Spleen (tissue), 11 donors: ENCODE measurements around the gene TYW1B. TPM values are rescaled to one million over a fixed set of nuclear protein-coding genes. Genes with fewer than 3 reads are reported as not detected.
"Not testable (repeated sequence)": the region's sequence is repeated elsewhere in the genome, so short reads cannot be mapped to it uniquely, and the experiment has no call there.

ENCODE experiments used
- DNase-seq: peaks from one replicate; pipeline ENCODE4 v3.0.0-alpha.2; 2020
- H3K27ac ChIP-seq, 8 donors: fragments of 200-600 bp; sonication (generic) in 7 of 8; 1 replicate in 4 of 8; 2 replicates in 4 of 8; pipeline versions ENCODE4 v1.5.0 to v1.8.0; 2016 to 2021; ENCODE audit warnings: inconsistent platforms in 4 of 8, mild to moderate bottlenecking in 4 of 8, moderate library complexity in 1 of 8
- H3K27me3 ChIP-seq, 7 donors: fragments of 200-600 bp; sonication (generic) in 6 of 7; replicated peaks in 1 of 7; 1 replicate in 4 of 7; 2 replicates in 3 of 7; pipeline versions ENCODE4 v1.5.0 to v1.8.0; 2016 to 2021; ENCODE audit warnings: inconsistent platforms in 3 of 7, mild to moderate bottlenecking in 1 of 7
- H3K36me3 ChIP-seq, 6 donors: fragments of 200-600 bp; sonication (generic) in 5 of 6; 1 replicate in 4 of 6; 2 replicates in 2 of 6; pipeline versions ENCODE4 v1.5.0 to v1.8.0; 2016 to 2021; ENCODE audit warnings: inconsistent platforms in 2 of 6
- H3K4me1 ChIP-seq, 6 donors: fragments of 200-600 bp; sonication (generic) in 5 of 6; 1 replicate in 3 of 6; 2 replicates in 3 of 6; pipeline versions ENCODE4 v1.5.0 to v1.8.0; 2016 to 2021; ENCODE audit warnings: inconsistent platforms in 3 of 6
- H3K4me3 ChIP-seq, 8 donors: fragments of 200-600 bp; sonication (generic) in 7 of 8; 1 replicate in 4 of 8; 2 replicates in 4 of 8; pipeline versions ENCODE4 v1.5.0 to v1.8.0; 2016 to 2021; ENCODE audit warnings: inconsistent platforms in 4 of 8, mild to moderate bottlenecking in 4 of 8, moderate library complexity in 2 of 8
- H3K9me3 ChIP-seq, 8 donors: fragments of 200-600 bp; sonication (generic) in 7 of 8; 1 replicate in 4 of 8; 2 replicates in 4 of 8; pipeline versions ENCODE4 v1.5.0 to v1.8.0; 2016 to 2021; ENCODE audit warnings: inconsistent platforms in 4 of 8
- POLR2A ChIP-seq, 3 donors: fragments of 450-650 bp; IDR thresholded peaks; one replicate each; pipeline ENCODE4 v1.5.1; 2017; ENCODE audit warnings: antibody characterized with exemption in 3 of 3, mild to moderate bottlenecking in 1 of 3
- POLR2AphosphoS5 ChIP-seq, 3 donors: sonication (generic); formaldehyde crosslinking; IDR thresholded peaks; one replicate each; pipeline ENCODE4 v1.5.1; 2017; ENCODE audit warnings: antibody characterized with exemption in 3 of 3
- WGBS, 5 donors: extraction: QIAGEN DNeasy Blood & Tissue Kit in 3 of 5; methylation state at CpG; one replicate each; pipeline versions ENCODE4 v1.1.5 to v1.1.7; 2013 to 2018; 5-methylcytosine and 5-hydroxymethylcytosine counted together
- intact Hi-C: fragments of 100-400 bp; cut with DNase I; formaldehyde crosslinking; loops from one replicate; pipeline ENCODE4 v1.15.0; 2023; ENCODE audit warnings: low total_unique reads
- microRNA-seq, 3 donors: library from miRNA; unstranded; fragments of <30 nt; microRNA quantifications; one replicate each; pipeline versions ENCODE4 to v1.1.0, GENCODE V29; 2019 to 2020
- polyA plus RNA-seq, 3 donors: library from polyadenylated mRNA; stranded (reverse); fragments of 200-250 nt; gene quantifications; one replicate each; pipeline ENCODE4 v1.2.1, GENCODE V29; 2013
- small RNA-seq, 4 donors: library from RNA; depleted of rRNA; stranded (forward); fragments of <200 nt; gene quantifications; one replicate each; pipeline ENCODE3, GENCODE V24; 2016
- total RNA-seq, 7 donors: library from RNA; depleted of rRNA in 3 of 7; stranded (reverse); fragments of >200 nt in 3 of 7; fragmentation: NEBNext Ultra II Directional in 4 of 7; extraction: Animal tissue kit (Norgen Biotek cat#: 25700) in 4 of 7; gene quantifications; one replicate each; pipeline versions ENCODE4 v1.1.0 to v1.2.1, GENCODE V29; 2016 to 2021
- TF ChIP-seq, protein P1 (sequence below), 11 experiments: fragments of 200-600 bp in 7 of 11; fragments of 450-650 bp in 4 of 11; sonication (generic) in 4 of 11; IDR thresholded peaks in 8 of 11; conservative IDR thresholded peaks in 3 of 11; 1 replicate in 7 of 11; 2 replicates in 4 of 11; pipeline versions ENCODE4 v1.4.0 to v1.8.0; 2016 to 2021; ENCODE audit warnings: antibody characterized with exemption in 11 of 11, inconsistent platforms in 4 of 11, mild to moderate bottlenecking in 1 of 11
- donor health status: healthy with polysubstance abuse.
- donor health status: DM: no; HTN: no; CAD: no; lungs with moderate emphysema.
- donor health status: DM: no; HTN: no; CAD: no.
- donor health status: Bipolar disorder and iron deficiency.
- donor health status: healthy.
- donor health status: DM: no; HTN: no; CAD: no.
- donor health status: DM: yes; HTN: yes; CAD: no.

TYW1B gene
- total and polyA plus RNA-seq, 10 donors, result 1.2 to 8.3 (median 4.1) TPM

- 79 to 89% (median 86%) methylated on average over 10 of the region's 10 CpGs for WGBS, 5 donors
- intact Hi-C loops, result no loop called here
- Histone ChIP-seq H3K27me3 (no peaks in the 10 kb centered on the region), H3K9me3 (no peaks in the 10 kb centered on the region), H3K4me3 (no peak overlapping the region), H3K36me3 (no peaks in the 10 kb centered on the region), H3K27ac (no peak overlapping the region), H3K4me1 (no peaks in the 10 kb centered on the region)
- TF ChIP-seq, protein P1, sequence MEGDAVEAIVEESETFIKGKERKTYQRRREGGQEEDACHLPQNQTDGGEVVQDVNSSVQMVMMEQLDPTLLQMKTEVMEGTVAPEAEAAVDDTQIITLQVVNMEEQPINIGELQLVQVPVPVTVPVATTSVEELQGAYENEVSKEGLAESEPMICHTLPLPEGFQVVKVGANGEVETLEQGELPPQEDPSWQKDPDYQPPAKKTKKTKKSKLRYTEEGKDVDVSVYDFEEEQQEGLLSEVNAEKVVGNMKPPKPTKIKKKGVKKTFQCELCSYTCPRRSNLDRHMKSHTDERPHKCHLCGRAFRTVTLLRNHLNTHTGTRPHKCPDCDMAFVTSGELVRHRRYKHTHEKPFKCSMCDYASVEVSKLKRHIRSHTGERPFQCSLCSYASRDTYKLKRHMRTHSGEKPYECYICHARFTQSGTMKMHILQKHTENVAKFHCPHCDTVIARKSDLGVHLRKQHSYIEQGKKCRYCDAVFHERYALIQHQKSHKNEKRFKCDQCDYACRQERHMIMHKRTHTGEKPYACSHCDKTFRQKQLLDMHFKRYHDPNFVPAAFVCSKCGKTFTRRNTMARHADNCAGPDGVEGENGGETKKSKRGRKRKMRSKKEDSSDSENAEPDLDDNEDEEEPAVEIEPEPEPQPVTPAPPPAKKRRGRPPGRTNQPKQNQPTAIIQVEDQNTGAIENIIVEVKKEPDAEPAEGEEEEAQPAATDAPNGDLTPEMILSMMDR (IDR thresholded peaks at IDR 0.05 in 8 of 11, conservative IDR thresholded peaks at IDR 0.05 in 3 of 11), result no peak
- TF ChIP-seq POLR2A (IDR thresholded peaks at IDR 0.05) (no peak), POLR2AphosphoS5 (IDR thresholded peaks at IDR 0.05) (no peak)
- DNase-seq, result no peak
These were observed 289.9 kb downstream of the TYW1B start for GRCh38 chr7:72538147-72538546.

DNA sequence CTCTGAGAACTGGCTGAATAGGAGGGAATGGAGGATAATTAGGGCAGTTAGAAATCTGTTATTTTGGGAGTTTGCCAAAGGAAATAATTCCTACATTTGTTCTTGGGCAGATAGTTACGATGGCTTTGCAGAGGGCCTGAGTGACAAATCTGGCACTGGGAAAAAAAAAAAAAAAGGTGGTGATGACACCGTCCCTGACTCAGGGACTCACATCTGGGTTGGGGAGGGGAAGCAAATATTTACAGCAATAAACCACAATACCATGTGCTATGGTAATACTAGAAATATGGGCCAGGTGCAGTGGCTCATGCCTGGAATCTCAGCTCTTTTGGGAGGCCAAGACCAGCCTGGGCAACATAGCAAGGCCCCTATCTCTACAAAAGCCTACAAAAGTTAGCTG is 292.0 kb downstream of the TYW1B start:
- DNase-seq, H3K27me3 ChIP-seq, intact Hi-C loops, H3K9me3 ChIP-seq, H3K27ac ChIP-seq, H3K36me3 ChIP-seq, H3K4me3 ChIP-seq, H3K4me1 ChIP-seq: not testable (repeated sequence)
- 48 to 62% (median 54%) methylated on average over 2 of the region's 2 CpGs for WGBS, 5 donors

- H3K36me3 ChIP-seq, DNase-seq, H3K27me3 ChIP-seq, H3K4me1 ChIP-seq, H3K27ac ChIP-seq, H3K4me3 ChIP-seq, H3K9me3 ChIP-seq, intact Hi-C loops: not testable (repeated sequence)
- 77 to 100% (median 95%) methylated on average over 2 of the region's 3 CpGs for WGBS, 5 donors
These were observed 297.0 kb downstream of the TYW1B start for GRCh38 chr7:72531048-72531447.

Small RNAs within 50 kb of the gene (microRNA-seq; reads per million reads assigned to microRNA genes)
- 0 reads per million in 3 donors for gene MIR4650-2

Small RNAs within 50 kb of the gene (small RNA-seq; reads per million reads assigned to genes)
- gene AC211469.2 (0 reads per million in 4 donors), gene MIR4650-2 (0 reads per million in 4 donors), gene RN7SL377P (0 reads per million in 4 donors), gene RN7SL625P (0 reads per million in 4 donors)

Other genes with a start within 250 kb of the TYW1B start
- gene POM121, start 96.9 kb upstream of the TYW1B start, total RNA-seq, result 10 to 100 TPM; 32.5 to 47.4 (median 40.1) TPM
- gene POM121, start 96.9 kb upstream of the TYW1B start, polyA plus RNA-seq, result 10 to 100 TPM in 2 of 3 donors, 1 to 10 TPM in 1; 8.6 to 16.5 (median 10.2) TPM
- gene TRIM74, start 141.3 kb upstream of the TYW1B start, total RNA-seq, result 1 to 10 TPM in 3 of 7 donors, under 1 TPM in 1, not detected in 3; 0.23 to 1.4 (median 1.2) TPM
- 1 to 10 TPM in 1 of 3 donors, under 1 TPM in 2; 0.64 to 1.9 (median 0.74) TPM for gene TRIM74, start 141.3 kb upstream of the TYW1B start, polyA plus RNA-seq
- gene SPDYE8, start 201.6 kb upstream of the TYW1B start, total RNA-seq, result not detected
- gene SPDYE8, start 201.6 kb upstream of the TYW1B start, polyA plus RNA-seq, result not detected
- gene SPDYE11, start 229.7 kb upstream of the TYW1B start, total RNA-seq, result not detected
- gene SPDYE11, start 229.7 kb upstream of the TYW1B start, polyA plus RNA-seq, result not detected